GM19395 (cell line): ENCODE measurements around the gene GAS1.

ENCODE experiments used
- ATAC-seq: cut with Tn5 transposase; IDR thresholded peaks from one replicate; pipeline ENCODE4 v1.9.1; 2021; ENCODE audit warnings: mild to moderate bottlenecking, moderate library complexity; ENCODE audit not compliant: unreplicated experiment

The GAS1 gene

DNA sequence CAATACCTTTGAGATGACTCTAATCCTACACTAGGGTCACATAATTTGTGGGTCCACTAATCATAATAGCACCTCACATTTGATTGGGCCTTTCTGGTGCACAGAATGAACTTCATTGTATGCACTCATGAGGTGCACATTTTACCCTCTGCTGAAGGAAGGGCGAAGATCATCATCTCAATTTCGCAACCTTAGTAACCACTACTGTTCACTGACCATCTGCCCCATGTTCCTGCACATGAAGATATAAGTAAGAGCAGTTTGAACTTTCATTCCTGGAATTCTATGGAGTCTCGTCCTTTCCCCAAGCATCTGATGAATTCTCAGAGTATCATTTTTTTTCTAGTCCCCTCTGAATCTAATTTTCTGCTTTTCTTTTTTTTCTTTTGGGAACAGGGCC, 21.2 kb downstream of the GAS1 start:
- ATAC-seq, result no peak

DNA sequence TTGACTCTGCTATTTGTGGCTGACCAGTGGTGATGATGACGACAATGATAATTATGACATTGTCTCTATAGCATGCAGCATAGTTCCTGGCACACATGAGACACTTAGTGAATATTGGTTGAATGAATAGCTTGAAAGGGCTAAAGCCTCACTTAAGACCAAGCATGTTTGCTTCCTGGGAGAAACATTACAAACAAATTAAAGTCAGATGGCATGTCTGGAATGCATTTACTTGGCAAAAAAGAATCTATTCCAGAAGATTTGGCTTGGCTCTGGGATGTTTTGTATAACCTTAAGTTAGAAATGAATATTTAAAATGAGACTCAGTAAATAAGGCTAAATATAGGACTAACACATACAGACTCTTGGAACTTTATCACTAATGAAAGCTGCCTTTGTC, 21.6 kb downstream of the GAS1 start:
- ATAC-seq, result no peak

DNA sequence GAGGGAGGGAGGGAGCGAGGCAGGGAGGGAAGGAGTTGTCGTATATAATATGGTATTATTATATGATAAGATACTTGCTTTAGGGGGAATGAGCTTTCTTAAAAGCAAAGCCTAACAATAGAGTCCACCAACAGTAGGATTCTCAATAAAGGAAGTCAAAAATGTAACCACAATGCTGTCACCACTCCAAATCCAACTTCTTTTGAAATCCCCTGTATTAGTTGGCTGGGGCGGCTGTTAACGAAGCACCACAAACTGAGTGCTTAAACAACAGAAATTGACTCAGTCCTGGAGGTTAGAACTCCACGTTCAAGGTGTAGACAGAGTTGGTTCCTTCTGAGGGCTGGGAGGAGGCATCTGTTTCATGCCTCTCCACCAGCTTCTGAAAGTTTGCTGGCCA, 23.1 kb downstream of the GAS1 start:
- no peak for ATAC-seq

DNA sequence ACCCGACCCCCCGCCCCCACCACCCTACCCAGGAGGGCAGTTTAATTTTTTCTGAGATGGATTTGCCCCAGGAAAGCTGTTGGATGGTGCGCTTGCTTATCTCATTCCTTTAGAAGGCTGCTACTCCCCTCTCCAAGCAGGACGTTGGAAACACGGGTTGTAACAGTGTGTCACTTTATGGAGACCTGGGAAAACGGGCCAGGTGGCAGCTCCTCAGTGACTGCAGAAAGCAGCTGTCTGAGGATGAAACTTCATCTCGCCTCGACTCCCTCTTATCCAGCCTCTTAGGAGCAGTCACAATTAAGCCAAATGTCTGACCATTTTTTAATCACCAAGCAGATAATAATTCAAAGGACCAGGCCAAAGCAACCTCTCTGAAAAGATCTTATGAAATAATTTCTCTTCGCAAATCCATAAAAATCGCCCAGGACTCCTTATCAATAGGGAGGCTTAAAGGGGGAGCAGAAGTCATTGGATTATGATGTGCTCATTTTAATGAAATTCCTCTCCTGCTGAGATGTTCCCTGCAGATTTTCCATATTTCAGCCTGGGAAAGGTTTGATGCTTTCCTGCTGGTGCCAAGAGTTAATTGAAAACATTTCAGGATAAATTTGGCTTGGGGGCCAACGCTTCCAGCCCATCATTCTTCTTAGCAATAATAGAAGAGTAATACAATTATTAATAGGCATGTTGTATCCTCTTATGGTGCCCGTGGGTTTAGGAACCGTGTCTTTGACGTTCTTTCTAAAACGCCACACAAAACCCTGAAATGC, 26.0 kb downstream of the GAS1 start:
- ATAC-seq, result no peak

DNA sequence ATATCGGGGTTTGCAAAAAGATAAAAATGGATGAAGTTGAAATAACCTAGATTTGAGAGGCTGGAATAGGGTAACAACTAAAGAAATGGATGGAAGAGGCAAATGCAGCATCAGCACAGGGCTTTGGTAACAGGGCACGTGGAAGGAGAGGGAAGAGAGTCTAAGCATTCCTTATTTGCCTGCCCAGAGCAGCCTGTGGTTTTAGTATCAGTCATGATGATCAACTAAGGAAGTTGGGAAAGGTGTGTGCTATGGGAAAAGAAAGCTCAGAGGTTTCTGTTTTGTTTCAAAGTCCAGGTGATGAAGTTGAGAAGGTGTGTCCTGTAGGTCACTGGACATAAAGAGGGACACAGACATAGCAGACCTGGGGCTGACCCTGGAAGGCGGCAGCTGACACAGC, 28.8 kb downstream of the GAS1 start:
- ATAC-seq, result no peak

DNA sequence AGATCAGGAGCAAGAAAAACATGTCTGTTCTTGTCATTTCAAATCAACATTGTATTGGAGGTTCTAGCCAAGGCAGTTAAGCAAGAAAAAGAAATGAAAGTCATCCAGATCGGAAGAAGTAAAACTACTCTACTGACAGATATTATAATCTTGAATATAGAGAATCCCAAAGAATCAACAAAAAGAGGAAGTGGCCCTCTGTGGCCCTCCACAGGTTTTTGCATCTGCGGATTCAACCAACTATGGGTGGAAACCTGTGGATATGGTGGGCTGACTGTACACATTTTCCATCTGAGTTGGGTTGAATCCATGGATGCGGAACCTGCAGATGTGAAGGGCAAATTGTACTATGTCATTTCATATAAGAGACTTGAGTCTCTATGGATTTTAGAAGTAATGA, 35.1 kb downstream of the GAS1 start:
- no peak for ATAC-seq

DNA sequence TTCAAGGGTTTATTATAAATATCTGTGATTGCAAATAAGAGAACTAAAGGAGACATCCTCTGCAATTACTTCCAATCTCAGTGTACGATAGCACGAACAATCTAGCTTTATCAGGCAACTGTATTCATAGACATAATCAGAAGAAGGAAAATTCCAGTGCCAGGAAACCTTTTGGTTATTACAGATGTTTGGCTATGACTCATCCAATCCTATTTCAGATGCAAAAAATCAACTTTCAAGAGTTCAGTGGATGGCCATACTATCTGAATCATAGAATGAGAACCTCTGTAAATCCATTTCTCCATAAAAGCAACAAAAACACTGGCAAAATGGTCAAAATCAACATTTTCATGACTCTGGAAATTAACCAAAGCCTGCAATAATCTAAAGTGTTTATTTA, 37.9 kb downstream of the GAS1 start:
- ATAC-seq, result no peak

DNA sequence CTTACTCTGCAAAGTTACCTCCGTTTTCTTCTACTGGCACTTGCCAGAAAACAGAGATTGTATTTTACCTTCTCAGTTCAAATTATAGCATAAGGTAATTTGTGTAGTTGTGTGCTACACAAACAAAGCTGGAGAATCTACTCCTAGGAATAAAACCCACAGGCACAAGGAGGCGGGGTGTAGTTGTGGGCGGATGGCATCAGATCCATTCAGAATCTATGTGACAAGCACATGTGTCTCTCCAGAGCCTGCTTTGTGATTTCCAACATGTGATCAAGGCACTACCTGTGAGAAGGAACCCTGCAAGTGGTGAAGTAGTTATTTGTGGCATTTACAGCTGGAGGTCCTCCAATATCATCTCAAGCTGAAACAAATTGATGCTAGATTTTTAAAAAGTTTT, 39.0 kb downstream of the GAS1 start:
- no peak for ATAC-seq

DNA sequence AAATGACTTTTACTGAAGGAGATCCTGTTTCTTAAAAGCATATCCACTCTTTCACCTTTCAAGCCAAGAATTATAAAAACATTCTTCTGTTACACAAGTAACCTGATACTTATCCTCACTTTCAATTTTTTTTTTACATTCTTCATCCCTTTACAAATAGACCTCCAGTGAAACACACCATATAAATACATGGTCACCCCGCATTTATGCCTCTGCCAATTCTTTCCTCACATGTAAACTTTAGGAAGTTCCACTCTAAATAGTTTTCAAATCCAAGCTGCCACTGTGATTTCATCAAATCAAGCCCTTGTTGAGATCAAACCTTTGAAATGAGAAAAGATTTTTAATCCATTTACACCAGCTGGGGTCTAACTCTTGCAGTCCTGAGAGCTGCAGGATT, 40.0 kb downstream of the GAS1 start:
- no peak for ATAC-seq

DNA sequence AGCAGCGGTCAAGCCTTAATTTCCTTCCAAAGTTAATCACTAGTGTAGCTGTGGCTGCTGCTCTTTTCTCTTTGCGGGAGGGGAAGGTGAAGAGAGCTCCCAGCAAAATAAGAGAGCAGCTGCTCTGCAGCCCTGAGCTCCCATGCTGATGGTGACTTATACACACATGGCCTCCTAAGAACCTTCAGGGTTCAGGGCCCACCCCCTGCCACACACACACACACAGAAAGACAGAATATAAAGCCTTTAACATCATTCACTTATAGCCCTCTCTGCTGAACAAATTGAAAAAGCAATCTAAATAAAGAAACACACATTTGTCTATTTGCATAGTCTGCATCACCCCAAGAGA, 43.6 kb downstream of the GAS1 start:
- no peak for ATAC-seq

DNA sequence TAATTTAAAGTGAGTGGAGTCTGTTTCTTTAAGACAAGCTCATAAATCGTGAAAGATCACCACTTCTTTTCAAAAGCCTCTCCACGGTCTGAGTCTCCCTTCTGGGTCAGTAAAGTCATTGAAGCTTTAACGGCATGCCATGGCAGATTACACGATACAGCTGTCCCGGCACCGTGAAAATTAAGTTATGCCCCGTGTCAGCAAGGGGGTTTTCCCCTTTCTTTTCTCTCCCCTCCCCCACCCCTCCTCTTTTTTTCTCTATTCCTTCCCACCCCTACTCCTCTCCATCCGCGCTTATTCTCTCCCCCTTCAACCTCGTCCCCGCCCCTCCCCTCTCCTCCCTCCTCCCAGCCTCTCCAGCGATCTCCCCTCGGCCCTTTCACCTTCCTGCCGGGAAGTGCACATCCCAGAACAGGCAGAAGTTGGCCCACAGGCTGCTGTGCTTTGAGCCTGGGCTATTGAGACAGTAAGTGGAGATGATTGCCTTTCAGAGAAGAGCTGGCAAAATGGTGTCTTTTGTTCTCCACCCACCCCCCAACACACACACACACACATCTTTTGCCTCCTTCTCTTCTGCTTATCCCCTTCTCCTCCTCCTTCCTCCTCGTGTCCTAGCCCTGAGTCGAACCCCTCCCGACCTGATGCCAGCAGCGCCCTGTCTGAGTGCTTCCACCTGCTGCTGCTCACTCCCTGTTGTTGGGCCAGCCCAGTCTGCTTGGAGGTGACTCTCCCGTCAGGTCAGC, 44.1 kb downstream of the GAS1 start:
- no peak for ATAC-seq

DNA sequence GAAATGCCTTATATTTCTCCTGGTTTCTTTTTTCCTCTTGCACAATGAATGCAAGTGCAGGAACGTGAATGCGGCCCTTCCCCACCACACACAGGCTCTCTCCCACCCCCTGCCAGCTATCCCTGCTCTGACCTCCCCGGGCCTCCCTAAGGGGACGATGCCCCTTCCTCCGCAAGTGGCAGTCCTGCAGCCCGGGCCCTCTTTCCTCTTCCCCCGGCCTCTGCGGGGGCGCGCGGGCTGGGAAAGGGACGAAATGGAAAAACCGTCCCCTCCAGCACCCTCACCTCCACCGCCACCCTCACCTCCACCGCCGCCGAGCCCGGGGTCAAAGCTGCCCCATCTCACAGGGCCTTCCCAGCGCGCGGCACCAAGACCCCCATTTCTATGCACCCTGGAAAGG, 44.7 kb downstream of the GAS1 start:
- no peak for ATAC-seq

DNA sequence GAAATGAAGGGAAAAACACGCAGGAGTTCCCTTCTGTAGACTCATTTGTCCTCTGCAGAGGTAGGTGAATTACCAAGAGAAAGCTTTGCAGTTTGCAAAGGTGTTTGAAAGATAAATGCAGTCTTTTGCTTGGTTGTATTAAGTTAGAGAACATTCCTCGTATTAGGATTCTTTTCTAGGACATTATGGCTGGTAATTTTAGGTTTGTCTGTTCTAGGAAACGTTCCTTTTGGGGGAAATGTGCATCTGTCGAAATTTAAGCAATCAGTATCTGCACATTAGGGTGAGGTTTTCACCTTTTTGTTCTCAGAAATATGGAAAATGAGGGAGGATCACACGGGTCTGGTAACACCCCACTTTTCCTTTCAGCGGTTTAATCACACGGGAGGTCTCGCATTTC, 45.1 kb downstream of the GAS1 start:
- ATAC-seq, result no peak

DNA sequence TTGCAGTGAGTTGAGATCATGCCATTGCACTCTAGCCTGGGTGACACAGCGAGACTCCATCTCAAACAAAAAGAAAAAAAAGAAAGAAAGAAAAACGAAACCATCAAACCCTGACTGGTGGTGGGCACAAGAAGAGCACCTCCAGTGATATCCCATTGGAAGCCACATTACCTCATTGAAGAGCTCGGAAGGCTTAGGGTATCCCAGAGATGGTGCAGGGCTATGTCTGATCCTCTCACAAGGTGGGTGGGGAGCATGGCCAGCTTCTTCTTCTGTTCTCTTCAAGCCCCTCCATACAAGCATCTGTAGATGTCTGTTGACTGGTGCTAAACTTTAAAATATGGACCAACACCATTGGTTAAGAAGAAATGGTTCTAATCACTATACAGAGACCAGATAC, 45.8 kb downstream of the GAS1 start:
- ATAC-seq, result no peak
